Measurements from ENCODE around the gene CTIF.
"Not testable (repeated sequence)": the region's sequence is repeated elsewhere in the genome, so short reads cannot be mapped to it uniquely, and the experiment has no call there.

Gene CTIF

DNA sequence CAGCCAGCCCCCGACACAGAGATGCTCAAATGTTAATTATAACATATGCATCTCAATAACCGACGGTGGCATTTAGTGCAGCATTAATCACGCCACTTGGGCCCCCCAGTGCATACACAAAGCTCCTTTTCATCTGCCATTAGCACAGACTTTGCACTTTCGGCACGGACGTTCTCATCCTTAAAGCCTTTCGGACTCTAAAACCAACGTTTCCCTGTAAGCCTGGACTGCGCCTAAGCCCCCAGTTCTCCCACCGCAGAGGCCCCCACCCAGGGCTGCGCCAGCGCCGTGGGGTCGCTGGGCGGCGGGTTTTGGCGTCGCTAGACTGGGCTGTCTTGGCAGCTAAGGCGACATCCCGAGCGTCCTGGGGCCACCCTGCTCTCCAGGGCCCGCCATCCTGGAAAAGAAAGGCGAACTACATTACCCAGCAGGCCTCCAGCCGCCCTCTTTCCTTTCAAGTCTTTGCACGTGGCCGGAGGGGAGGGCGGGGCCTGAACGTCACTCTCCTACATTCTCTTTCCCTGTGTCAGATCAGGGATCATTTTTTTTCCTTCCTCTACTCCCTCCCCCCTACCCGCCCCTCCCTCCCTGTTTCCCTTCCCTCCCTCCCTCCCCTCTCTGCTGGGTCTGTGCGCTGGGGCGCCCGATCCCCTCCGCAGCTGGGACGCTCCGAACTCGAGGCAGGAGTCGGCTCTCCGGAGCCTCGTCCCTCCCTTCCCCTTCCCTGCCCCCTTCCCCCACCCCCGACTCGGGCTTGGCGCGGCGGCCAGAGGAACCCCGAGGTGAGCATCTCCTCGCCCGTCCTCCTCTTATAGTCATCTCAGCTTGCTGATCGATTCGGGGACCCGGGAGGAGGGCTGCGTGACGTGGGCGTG is at the start of gene CTIF:
CTIF (plus strand) TSS at position 501 of the 875 bp plus-strand sequence. CDS start 80,535 bp downstream, outside the sequence.
- DNase-seq (ENCODE audit: low spot score): peak; percentile 90

- no peak for DNase-seq (ENCODE audit: low spot score)
Observed at GRCh38 chr18:48490641-48491293, 48.1 kb upstream of the CTIF start.

DNA sequence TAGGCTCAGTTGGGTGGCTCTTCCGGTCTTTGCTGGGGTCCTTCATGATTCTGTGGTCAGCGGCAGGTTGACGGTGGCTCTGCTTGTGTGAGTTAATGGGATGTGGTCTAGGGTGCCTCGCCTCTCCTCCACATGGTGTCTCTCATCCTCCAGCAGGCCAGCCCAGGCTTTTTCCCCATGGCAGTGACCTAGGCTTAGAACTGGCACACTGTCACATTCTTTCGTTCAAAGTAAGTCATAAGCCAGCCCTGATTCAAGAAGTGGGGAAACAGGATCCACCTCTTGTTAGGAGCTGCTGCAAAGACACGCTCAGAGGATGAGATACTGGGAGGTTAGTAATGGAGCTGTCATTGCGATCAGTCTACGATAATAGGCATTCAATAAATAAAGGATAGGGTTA is 46.0 kb upstream of the CTIF start:
- no peak for DNase-seq (ENCODE audit: low spot score)

DNA sequence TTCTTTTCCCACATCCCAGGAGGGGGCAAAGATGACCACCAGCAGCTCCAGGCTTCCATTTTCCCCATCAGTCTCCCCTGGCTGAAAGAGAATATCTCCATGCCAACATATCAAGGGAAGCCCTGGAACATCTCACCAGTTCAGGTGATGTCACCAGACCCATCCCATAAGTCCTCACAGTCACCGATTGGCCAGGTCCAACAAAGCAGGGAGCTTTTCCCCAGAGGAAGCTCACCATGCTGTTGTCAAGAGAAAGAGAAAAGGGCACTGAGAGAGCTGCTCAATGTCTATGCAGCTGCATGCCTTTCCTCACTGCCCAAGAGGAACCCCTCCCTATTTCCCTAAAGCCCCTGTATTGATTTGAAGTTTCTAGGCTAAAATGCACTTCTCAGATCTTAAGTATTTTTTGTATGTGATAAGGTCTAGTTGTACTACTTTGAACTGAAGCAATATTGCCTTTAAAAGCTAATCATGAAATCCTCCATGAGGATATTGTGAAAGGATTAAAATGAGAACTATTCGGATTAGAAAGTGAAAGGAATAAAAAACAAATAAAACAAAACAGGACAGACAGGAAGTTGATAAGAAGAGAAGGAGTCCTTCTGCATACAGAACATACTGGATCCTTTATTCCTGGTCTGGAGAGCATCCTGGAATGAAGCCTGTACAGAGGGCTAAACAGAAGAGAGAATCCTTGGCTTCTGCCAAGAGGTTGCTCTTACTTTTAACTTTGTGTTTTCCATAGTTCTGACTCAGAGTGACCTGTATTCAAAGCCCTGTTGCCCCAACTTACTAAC is 45.2 kb upstream of the CTIF start:
- peak; percentile 40 for DNase-seq (ENCODE audit: low spot score)

DNA sequence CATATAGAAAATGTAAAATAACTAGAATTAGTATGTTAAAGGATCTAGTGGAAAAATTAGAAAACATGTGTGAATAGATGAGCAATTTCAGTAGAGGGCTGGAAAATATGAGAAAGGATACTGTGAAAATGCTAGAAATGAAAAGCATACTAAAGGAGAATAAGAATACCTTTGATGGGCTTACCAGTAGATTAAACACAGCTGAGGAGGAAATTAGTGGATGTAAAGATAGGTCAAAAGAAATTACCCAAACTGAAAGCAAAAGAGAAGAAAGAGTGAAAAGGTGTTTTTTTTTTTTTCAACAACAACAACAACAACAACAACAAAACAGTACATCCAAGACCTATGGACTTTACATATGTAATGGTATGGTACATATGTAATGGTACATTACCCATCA is 41.0 kb upstream of the CTIF start:
- DNase-seq (ENCODE audit: low spot score): no peak

GRCh38 chr18:48500517-48500916 is 38.3 kb upstream of the CTIF start:
- no peak for DNase-seq (ENCODE audit: low spot score)

DNA sequence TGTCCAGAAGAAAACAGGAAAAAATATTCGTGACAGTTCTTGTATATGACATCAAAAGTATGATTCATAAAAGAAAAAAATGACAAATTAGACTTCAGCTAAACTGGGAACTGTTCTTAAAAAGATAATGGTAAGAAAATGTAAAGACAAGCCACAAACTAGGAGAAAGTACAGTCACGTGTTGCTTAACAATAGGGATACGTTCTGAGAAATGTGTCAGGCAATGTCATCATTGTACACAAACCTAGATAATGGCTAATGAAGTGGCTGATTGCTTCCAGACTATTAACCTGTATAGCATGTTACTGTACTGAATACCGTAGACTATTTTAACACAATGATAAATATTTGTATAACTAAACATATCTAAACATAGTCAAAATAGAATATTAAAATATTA is 35.9 kb upstream of the CTIF start:
- no peak for DNase-seq (ENCODE audit: low spot score)

GRCh38 chr18:48504819-48505218 is 34.0 kb upstream of the CTIF start:
- no peak for DNase-seq (ENCODE audit: low spot score)

DNA sequence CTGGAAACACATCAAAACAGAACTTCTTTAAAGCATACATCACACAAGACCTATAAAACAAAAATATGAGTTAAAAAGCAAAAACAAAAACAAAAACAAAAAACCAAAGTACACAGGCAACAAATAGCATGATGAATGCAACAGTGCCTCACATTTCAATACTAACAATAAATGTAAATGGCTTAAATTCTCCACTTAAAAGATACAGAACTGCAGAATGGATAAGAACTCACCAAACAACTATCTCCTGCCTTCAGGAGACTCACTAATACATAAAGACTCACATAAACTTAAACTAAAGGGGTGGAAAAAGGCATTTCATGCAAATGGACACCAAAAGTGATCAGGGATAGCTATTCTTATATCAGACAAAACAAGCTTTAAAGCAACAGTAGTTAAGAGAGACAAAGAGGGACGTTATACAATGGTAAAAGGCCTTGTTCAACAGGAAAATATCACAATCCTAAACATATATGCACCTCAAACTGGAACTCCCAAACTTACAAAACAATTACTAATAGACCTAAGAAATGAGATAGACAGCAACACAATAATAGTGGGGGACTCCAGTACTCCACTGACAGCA is 31.8 kb upstream of the CTIF start:
- not testable (repeated sequence) for DNase-seq (ENCODE audit: low spot score)

- not testable (repeated sequence) for DNase-seq (ENCODE audit: low spot score)
Observed at GRCh38 chr18:48512498-48512897, 26.3 kb upstream of the CTIF start.

DNA sequence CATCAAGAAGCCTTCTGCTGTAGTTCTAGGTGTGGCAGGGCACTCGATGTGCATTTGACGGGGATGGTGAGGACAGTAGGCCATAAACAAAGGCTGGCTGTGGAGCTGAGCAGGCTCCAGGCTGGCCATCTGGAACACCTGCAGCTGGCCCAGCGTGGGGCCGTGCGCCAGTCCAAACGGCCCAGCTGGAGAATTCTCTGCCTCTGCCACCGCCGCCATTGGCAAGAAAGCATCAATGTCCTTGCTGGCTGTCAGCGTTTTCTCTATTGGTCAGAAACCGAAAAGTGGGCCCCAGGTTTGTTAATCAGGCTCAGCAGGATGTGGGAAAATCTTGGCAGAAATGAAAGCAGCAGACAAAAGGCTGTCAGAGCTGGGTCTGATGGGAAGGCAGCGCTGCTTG is 24.0 kb upstream of the CTIF start:
- DNase-seq (ENCODE audit: low spot score): no peak

GRCh38 chr18:48517048-48517447 is 21.8 kb upstream of the CTIF start:
- DNase-seq (ENCODE audit: low spot score): no peak

GRCh38 chr18:48519431-48520100 is 19.3 kb upstream of the CTIF start:
- no peak for DNase-seq (ENCODE audit: low spot score)

DNA sequence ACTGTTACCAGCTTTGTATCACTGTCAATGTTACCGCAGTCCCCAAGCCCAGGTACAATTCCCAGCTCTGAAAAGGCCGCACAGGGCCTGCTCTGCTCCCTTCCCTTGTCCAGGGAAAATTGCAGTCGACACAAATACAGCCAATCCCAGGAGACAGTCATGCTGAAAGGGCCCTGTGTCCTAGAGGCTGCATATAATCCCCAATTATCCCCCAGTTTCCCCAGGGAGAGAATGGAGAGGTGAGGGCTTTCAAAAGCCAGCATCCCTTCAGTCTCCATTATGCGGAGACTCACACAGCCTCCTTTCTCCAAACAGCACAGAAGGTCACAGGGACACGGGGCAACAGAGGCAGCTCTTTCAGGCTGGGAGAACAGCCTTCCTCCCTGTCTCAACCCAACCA is 17.1 kb upstream of the CTIF start:
- no peak for DNase-seq (ENCODE audit: low spot score)

DNA sequence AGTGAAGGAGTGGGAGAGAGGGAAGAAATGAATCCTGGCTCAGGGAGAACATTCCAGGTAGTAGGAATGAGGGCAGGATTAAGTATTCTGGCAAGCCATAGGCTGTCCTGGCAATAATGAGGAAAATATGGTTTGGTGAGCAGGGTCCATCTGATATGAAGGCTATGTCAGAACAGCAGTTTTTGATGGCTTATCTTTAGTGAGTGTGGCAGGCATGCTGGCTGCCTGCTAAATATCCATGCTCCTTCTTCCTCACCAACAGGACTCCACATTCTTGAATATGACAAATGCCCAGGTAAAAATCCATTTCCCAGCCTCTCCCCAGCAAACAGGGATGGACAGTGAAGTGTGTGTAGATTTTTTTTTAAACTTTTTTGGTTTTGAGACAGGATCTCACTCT is 13.2 kb upstream of the CTIF start:
- no peak for DNase-seq (ENCODE audit: low spot score)

- no peak for DNase-seq (ENCODE audit: low spot score)
Observed at GRCh38 chr18:48527461-48527860, 11.4 kb upstream of the CTIF start.

DNA sequence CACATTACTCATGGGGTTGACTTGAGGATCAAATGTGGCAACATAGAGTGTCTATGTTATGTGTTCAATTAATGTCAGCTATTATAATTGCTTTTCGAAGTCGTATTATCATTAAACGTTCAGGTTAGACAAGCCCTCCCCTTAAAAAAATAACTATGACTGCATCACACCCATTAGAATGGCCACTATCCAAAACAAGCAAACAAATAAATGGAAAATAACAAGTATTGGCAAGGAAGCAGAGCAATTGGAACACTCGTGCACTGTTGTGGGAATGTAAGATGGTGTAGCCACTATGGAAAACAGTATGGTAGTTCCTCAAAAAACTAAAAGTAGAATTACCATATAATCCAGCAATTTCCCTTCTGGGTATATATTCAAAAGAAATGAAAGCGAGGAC is 10.0 kb upstream of the CTIF start:
- no peak for DNase-seq (ENCODE audit: low spot score)

DNA sequence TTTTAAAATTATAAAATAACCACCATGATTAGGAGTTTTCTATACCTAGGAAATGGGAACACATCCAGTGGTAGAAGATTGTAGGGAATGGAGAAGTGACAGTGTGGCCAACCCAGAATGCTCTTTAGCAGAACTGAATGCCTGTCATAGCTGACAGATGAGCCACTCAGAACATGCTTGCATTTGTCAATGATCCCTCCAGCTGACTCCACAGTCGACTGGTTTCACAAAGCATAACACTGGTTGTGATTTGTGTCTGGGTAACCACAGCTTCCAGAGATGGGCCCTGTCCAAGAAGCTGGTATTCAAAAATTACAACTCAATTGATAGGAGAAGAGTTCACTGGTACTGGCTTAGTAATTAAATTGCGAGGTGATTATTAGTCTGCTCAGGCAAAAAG is 9.0 kb upstream of the CTIF start:
- DNase-seq (ENCODE audit: low spot score): no peak

- DNase-seq (ENCODE audit: low spot score): no peak
Observed at GRCh38 chr18:48530399-48531081, 8.3 kb upstream of the CTIF start.

DNA sequence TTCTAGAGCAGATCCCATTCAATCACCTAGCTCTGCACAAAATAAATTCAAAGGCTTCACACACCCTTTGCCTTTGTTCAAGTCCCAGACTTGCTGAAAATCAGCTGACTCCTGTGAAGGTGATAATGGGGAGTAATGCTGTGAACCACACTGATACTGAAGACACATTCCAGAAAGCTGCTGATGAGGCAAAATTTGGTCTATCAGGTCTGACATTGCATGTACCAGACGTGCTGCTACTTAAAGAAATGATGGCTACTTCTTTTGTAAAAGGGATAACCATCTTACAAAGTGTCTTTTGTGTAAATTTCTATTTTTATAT is 7.8 kb upstream of the CTIF start:
- DNase-seq (ENCODE audit: low spot score): no peak

DNA sequence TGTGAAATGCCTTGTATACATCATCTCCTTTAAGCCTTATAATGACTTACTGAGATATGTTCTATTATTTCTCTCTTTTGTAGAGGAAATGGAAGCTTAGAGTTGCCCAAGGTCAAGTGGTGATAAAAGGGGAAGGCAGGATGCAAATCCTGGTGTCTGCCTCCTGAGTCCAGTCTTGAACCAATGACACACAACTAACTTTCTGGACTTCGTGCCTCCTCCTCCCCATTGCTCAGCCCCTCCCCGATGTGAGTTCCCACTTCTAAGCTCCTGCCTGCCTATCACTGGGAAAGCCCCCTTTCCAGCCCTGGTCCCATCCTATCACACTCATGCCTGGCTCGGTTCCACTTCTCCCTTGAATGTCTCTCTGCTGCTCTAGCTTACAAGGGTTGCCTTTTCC is 6.9 kb upstream of the CTIF start:
- DNase-seq (ENCODE audit: low spot score): no peak

All from COLO829 (cell line).